K562 (cell line): Measurements from ENCODE around the gene HSF2. TPM values are rescaled to one million over a fixed set of nuclear protein-coding genes. Genes with fewer than 3 reads are reported as not detected.
"Not testable (repeated sequence)": the region's sequence is repeated elsewhere in the genome, so short reads cannot be mapped to it uniquely, and the experiment has no call there.

Experiments
- ATAC-seq: fragments of 200-7000 bp; cut with Tn5 transposase; 3 replicates; pipeline ENCODE4 v1.9.1; 2020; ENCODE audit warnings: moderate library complexity
- BruUV-seq: library from RNA; stranded (reverse); fragments of 400-500 nt; replicated peaks from 2 replicates; lab custom pipeline; 2021; lab: Mats Ljungman, UMichigan
- CTCF ChIA-PET: fragments of 300-600 bp; formaldehyde crosslinking; extraction: SDS; loops from one replicate; lab custom pipeline; 2021; ENCODE audit warnings: low intra/inter-chr PET ratio; lab: Yijun Ruan, JAX
- POLR2A ChIA-PET: fragments of 300-600, 350-650 bp; sonication (Branson Sonifier 250); formaldehyde crosslinking; extraction: SDS; loops from one replicate; lab custom pipeline; 2021; ENCODE audit warnings: antibody characterized with exemption, inconsistent platforms; lab: Yijun Ruan, JAX
- DNase-seq, 4 experiments: peaks; one replicate each; pipeline versions ENCODE4 v3.0.0 to v3.0.0-alpha.2; 2011 to 2018; ENCODE audit warnings: low spot score in 3 of 4, mixed read lengths in 3 of 4; ENCODE audit errors: extremely low read depth in 1 of 4
- FAIRE-seq: peaks from 2 replicates; lab custom pipeline; 2011; peaks lifted over from hg19 to GRCh38; lab: Jason Lieb, UNC
- H2AFZ ChIP-seq: 2 replicates; pipeline ENCODE4 v1.6.0; 2011; ENCODE audit warnings: low read depth, low read length, control low read depth, inconsistent platforms
- H3K27ac ChIP-seq: fragments of 200-600 bp; 3 replicates; pipeline ENCODE4 v1.8.0; 2011; ENCODE audit warnings: low read depth, mild to moderate bottlenecking, control low read depth, inconsistent platforms, low read length, moderate library complexity, mixed read lengths; ENCODE audit errors: extremely low read depth
- H3K27me3 ChIP-seq, 2 experiments: fragments of 300-600 bp in 1 of 2; 2 replicates in 1 of 2; 3 replicates in 1 of 2; pipeline versions ENCODE4 v1.6.0 to v1.8.0; 2011; ENCODE audit warnings: inconsistent platforms in 2 of 2, low read length in 2 of 2, mild to moderate bottlenecking in 1 of 2, mixed read lengths in 1 of 2, moderate library complexity in 1 of 2; ENCODE audit not compliant: control insufficient read depth in 2 of 2, insufficient read depth in 2 of 2
- H3K36me3 ChIP-seq: fragments of 300-600 bp; 3 replicates; pipeline ENCODE4 v1.8.0; 2011; ENCODE audit warnings: mild to moderate bottlenecking, low read length, inconsistent platforms; ENCODE audit not compliant: control insufficient read depth, insufficient read depth
- H3K4me1 ChIP-seq, 2 experiments: fragments of 200-600 bp in 1 of 2; replicated peaks in 1 of 2; 2 replicates in 1 of 2; 3 replicates in 1 of 2; pipeline versions ENCODE4 v1.5.1 to v1.8.0; 2011; ENCODE audit warnings: inconsistent platforms in 2 of 2, low read length in 2 of 2, mild to moderate bottlenecking in 1 of 2, mixed read lengths in 1 of 2, moderate library complexity in 1 of 2; ENCODE audit not compliant: control insufficient read depth in 2 of 2, insufficient read depth in 2 of 2
- H3K4me2 ChIP-seq: 2 replicates; pipeline ENCODE4 v1.6.1; 2011; ENCODE audit warnings: low read length, control low read depth, inconsistent platforms, mixed read lengths; ENCODE audit not compliant: insufficient read depth
- H3K4me3 ChIP-seq: fragments of 200-600 bp; sonication (generic), shearing (Covaris generic); 2 replicates; pipeline ENCODE4 v1.5.1; 2016; ENCODE audit warnings: control low read depth, inconsistent platforms
- H3K79me2 ChIP-seq: fragments of 200-600 bp; 3 replicates; pipeline ENCODE4 v1.8.0; 2011; ENCODE audit warnings: low read length, inconsistent platforms; ENCODE audit not compliant: control insufficient read depth, insufficient read depth
- H3K9ac ChIP-seq, 2 experiments: 2 replicates each; pipeline versions ENCODE4 v1.6.0 to v1.6.1; 2011; ENCODE audit warnings: low read depth in 2 of 2, low read length in 2 of 2, control low read depth in 1 of 2, inconsistent platforms in 1 of 2, mild to moderate bottlenecking in 1 of 2, mixed read lengths in 1 of 2; ENCODE audit not compliant: insufficient read depth in 1 of 2
- H3K9me1 ChIP-seq: one replicate; pipeline ENCODE4 v1.6.0; 2011; ENCODE audit warnings: inconsistent platforms, mild to moderate bottlenecking, low read length, moderate library complexity; ENCODE audit not compliant: control insufficient read depth, insufficient read depth
- H3K9me3 ChIP-seq: replicated peaks from 2 replicates; pipeline ENCODE4 v1.5.1; 2011; ENCODE audit warnings: low read depth, low read length, inconsistent platforms; ENCODE audit not compliant: control insufficient read depth, insufficient read depth
- H4K20me1 ChIP-seq: replicated peaks from 2 replicates; pipeline ENCODE4 v1.6.1; 2011; ENCODE audit warnings: low read length, inconsistent platforms, mixed read lengths; ENCODE audit not compliant: control insufficient read depth, insufficient read depth
- EP400 ChIP-seq: fragments of 450-650 bp; IDR thresholded peaks from 2 replicates; pipeline ENCODE4 v1.6.1; 2017; ENCODE audit warnings: antibody characterized with exemption, mild to moderate bottlenecking, moderate library complexity
- MTA3 ChIP-seq: fragments of 450-650 bp; formaldehyde crosslinking; IDR thresholded peaks from 2 replicates; pipeline ENCODE4 v1.6.1; 2017; ENCODE audit warnings: mild to moderate bottlenecking, borderline replicate concordance
- PHTF2 ChIP-seq: fragments of 250-450 bp; sonication (Bioruptor Pico); IDR thresholded peaks from 2 replicates; pipeline ENCODE4 v1.5.0; 2021; ENCODE audit warnings: mild to moderate bottlenecking
- SNIP1 ChIP-seq: fragments of 450-650 bp; IDR thresholded peaks from 2 replicates; pipeline ENCODE4 v1.7.1; 2017; ENCODE audit warnings: low read depth, mild to moderate bottlenecking
- WGBS: fragments of 100-300 bp; shearing (Covaris generic); methylation state at CpG from one replicate; pipeline ENCODE4 v1.1.6; 2016; ENCODE audit warnings: low coverage, mixed read lengths; ENCODE audit not compliant: insufficient coverage; ENCODE audit errors: missing lambda C conversion rate; 5-methylcytosine and 5-hydroxymethylcytosine counted together
- in situ Hi-C: fragments of 300-500 bp; cut with MboI; formaldehyde crosslinking; loops from 4 replicates; pipeline ENCODE4 v1.15.0; 2018; ENCODE audit warnings: inconsistent platforms, mixed read lengths
- intact Hi-C: fragments of 100-400 bp; cut with micrococcal nuclease; formaldehyde crosslinking; loops from 2 replicates; pipeline ENCODE4 v1.14.2; 2022
- polyA plus RNA-seq, 8 experiments: library from polyadenylated mRNA; depleted of rRNA in 4 of 8; stranded (reverse) in 5 of 8; unstranded in 3 of 8; fragments of >200 nt; fragmentation: Nextera tagmentation in 2 of 8; fragmentation: Illumina TruSeq in 1 of 8; extraction: Ambion mirVana in 2 of 8; extraction: Trizol in 1 of 8; gene quantifications; 2 replicates each; pipeline versions ENCODE4 v1.2.1 to v1.2.3, GENCODE V29; 2011 to 2014; ENCODE audit warnings: inconsistent platforms in 1 of 8, missing spikeins in 1 of 8
- total RNA-seq, 7 experiments: library from RNA; depleted of rRNA in 6 of 7; stranded (reverse); fragments of >200 nt in 6 of 7; fragmentation: Illumina TruSeq in 2 of 7; extraction: Trizol in 2 of 7; gene quantifications; 2 replicates each; pipeline versions ENCODE4 v1.2.1 to v1.2.3, GENCODE V29; 2011 to 2021; ENCODE audit warnings: low replicate concordance in 1 of 7
- TF ChIP-seq, protein P1 (sequence below), 2 experiments: fragments of 450-650 bp in 1 of 2; sonication (generic) in 1 of 2; formaldehyde crosslinking in 1 of 2; IDR thresholded peaks; 2 replicates each; pipeline versions ENCODE4 v1.7.1 to v1.9.0; 2016 to 2022; ENCODE audit warnings: inconsistent platforms in 1 of 2, mild to moderate bottlenecking in 1 of 2, missing genetic modification reagents in 1 of 2
- TF ChIP-seq, protein P2 (sequence below): fragments of 450-650 bp; conservative IDR thresholded peaks from 2 replicates; pipeline ENCODE4 v1.6.1; 2016; ENCODE audit warnings: missing genetic modification characterization, low read depth, mild to moderate bottlenecking, control low read depth, missing compliant biosample characterization

HSF2 gene
- total and polyA plus RNA-seq, 9 of the 15 experiments (the other 6 are each of a cell fraction or from before 2014, with no cell fraction given) = 19.1 to 73.1 (median 29.2) TPM

DNA sequence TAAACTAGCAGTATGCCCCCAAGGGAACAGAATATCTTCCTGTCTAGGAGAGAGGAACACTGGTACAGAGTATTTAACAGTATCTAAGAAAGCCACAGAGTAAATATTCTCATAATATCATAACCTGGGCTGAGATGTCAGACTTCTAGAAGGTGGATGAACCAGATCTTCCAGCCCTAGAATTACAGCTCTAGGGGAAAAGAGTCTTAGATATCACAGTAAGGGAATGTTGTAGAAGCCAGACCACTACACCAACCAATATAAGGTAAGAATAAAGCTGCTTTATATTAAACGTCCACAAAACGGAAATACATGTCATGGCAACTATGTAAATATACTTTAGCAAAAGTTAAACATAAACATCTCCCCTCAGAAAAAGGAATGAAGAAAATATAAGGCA lies 59.8 kb downstream of the HSF2 start (continued):
- no peak for TF ChIP-seq MTA3
- TF ChIP-seq EP400 = no peak
- TF ChIP-seq, protein P1, sequence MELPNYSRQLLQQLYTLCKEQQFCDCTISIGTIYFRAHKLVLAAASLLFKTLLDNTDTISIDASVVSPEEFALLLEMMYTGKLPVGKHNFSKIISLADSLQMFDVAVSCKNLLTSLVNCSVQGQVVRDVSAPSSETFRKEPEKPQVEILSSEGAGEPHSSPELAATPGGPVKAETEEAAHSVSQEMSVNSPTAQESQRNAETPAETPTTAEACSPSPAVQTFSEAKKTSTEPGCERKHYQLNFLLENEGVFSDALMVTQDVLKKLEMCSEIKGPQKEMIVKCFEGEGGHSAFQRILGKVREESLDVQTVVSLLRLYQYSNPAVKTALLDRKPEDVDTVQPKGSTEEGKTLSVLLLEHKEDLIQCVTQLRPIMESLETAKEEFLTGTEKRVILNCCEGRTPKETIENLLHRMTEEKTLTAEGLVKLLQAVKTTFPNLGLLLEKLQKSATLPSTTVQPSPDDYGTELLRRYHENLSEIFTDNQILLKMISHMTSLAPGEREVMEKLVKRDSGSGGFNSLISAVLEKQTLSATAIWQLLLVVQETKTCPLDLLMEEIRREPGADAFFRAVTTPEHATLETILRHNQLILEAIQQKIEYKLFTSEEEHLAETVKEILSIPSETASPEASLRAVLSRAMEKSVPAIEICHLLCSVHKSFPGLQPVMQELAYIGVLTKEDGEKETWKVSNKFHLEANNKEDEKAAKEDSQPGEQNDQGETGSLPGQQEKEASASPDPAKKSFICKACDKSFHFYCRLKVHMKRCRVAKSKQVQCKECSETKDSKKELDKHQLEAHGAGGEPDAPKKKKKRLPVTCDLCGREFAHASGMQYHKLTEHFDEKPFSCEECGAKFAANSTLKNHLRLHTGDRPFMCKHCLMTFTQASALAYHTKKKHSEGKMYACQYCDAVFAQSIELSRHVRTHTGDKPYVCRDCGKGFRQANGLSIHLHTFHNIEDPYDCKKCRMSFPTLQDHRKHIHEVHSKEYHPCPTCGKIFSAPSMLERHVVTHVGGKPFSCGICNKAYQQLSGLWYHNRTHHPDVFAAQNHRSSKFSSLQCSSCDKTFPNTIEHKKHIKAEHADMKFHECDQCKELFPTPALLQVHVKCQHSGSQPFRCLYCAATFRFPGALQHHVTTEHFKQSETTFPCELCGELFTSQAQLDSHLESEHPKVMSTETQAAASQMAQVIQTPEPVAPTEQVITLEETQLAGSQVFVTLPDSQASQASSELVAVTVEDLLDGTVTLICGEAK (IDR thresholded peaks at IDR 0.05) = no peak
- TF ChIP-seq, protein P1 (CRISPR knock-in tag; IDR thresholded peaks at IDR 0.05) = no peak
- no peak for TF ChIP-seq SNIP1
- TF ChIP-seq, protein P2, sequence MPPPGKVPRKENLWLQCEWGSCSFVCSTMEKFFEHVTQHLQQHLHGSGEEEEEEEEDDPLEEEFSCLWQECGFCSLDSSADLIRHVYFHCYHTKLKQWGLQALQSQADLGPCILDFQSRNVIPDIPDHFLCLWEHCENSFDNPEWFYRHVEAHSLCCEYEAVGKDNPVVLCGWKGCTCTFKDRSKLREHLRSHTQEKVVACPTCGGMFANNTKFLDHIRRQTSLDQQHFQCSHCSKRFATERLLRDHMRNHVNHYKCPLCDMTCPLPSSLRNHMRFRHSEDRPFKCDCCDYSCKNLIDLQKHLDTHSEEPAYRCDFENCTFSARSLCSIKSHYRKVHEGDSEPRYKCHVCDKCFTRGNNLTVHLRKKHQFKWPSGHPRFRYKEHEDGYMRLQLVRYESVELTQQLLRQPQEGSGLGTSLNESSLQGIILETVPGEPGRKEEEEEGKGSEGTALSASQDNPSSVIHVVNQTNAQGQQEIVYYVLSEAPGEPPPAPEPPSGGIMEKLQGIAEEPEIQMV = no peak
- no peak for TF ChIP-seq PHTF2
- TF ChIP-seq, all 486 proteins: peak for 0

DNA sequence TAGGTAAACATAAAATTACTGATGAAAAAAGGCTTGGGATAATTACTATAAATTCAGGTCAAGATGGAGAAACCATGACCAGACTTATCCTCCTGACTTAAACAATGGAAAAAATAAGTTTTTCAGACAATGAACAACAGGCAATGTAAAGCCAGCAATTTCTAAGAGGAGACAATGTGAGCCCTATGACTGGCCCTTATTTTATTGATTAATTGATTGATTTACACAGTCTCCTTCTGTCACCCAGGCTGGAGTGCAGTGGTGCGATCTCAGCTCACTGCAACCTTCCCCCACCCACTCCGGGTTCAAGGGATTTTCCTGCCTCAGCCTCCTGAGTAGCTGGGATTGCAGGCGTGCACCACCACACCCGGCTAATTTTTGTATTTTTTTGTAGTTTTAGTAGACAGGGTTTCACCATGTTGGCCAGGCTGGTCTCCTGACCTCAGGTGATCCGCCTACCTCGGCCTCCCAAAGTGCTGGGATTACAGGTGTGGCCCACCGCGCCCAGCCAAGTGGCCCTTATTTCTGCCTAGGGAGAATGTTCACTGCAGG lies 60.5 kb downstream of the HSF2 start:
- H4K20me1 ChIP-seq, H3K9me1 ChIP-seq, in situ Hi-C loops, H3K4me2 ChIP-seq, H3K9ac ChIP-seq, H3K4me3 ChIP-seq, H3K27me3 ChIP-seq, H3K27ac ChIP-seq, FAIRE-seq, DNase-seq, H3K4me1 ChIP-seq, H3K9me3 ChIP-seq, intact Hi-C loops, H2AFZ ChIP-seq, CTCF ChIA-PET, ATAC-seq, BruUV-seq: not testable (repeated sequence)
- Histone ChIP-seq H3K36me3 (peaks cover 25% of the 10 kb centered on the region), H3K79me2 (peaks cover 69% of the 10 kb centered on the region)
- WGBS = 92% methylated on average over 5 of the region's 8 CpGs
- POLR2A ChIA-PET = interaction anchor here (1.9 kb wide), 1 partner anchor 11 kb away, joined by 6 read pairs; the partner anchor contains the start of gene SERINC1
